Measurements from ENCODE around the gene SLC66A2.

DNA sequence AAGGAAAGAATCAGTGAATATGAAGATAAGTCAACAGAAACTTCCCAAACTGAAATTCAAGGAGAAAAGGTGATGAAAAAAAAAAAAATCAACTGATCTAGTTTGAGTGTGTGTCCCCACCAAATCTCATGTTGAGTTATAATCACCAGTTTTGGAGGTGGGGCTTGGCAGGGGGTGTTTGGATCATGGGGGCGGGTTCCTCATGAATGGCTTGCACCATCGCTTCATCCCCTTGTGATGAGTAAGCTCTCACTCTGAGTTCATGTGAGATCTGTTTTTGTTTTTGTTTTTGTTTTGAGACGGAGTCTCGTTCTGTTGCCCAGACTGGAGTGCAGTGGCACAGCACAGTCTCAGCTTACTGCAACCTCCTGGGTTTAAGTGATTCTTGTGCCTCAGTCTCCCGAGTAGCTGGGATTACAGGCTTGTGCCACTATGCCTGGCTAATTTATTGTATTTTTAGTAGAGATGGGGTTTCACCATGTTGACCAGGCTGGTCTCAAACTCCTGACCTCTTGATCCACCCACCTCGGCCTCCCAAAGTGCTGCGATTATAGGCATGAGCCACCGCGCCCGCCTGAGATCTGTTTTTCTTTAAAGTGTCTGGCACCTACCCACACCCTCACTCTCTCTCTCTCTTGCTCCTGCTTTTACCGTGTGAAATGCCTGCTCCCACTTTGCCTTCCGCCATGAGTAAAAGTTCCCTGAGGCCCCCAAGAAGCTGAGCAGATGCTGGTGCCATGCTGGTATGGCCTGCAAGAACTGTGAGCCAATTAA, 4.0 kb upstream of the SLC66A2 start:
- TF ChIP-seq GLIS3 (CRISPR knock-in tag; IDR thresholded peaks at IDR 0.05) (no peak), SNAI2 (CRISPR knock-in tag; IDR thresholded peaks at IDR 0.05) (no peak), ZNF70 (CRISPR knock-in tag; IDR thresholded peaks at IDR 0.05) (no peak), RARB (CRISPR knock-in tag; IDR thresholded peaks at IDR 0.05) (no peak), ZNF8 (CRISPR knock-in tag; IDR thresholded peaks at IDR 0.05) (no peak), TCF4 (CRISPR knock-in tag; IDR thresholded peaks at IDR 0.05; ENCODE audit: borderline replicate concordance) (no peak), PPARA (CRISPR knock-in tag; IDR thresholded peaks at IDR 0.05; ENCODE audit: borderline replicate concordance) (no peak), TOX (CRISPR knock-in tag; IDR thresholded peaks at IDR 0.05; ENCODE audit: borderline replicate concordance) (no peak), CSDC2 (CRISPR knock-in tag; IDR thresholded peaks at IDR 0.05) (no peak)
- TF ChIP-seq, protein P1, sequence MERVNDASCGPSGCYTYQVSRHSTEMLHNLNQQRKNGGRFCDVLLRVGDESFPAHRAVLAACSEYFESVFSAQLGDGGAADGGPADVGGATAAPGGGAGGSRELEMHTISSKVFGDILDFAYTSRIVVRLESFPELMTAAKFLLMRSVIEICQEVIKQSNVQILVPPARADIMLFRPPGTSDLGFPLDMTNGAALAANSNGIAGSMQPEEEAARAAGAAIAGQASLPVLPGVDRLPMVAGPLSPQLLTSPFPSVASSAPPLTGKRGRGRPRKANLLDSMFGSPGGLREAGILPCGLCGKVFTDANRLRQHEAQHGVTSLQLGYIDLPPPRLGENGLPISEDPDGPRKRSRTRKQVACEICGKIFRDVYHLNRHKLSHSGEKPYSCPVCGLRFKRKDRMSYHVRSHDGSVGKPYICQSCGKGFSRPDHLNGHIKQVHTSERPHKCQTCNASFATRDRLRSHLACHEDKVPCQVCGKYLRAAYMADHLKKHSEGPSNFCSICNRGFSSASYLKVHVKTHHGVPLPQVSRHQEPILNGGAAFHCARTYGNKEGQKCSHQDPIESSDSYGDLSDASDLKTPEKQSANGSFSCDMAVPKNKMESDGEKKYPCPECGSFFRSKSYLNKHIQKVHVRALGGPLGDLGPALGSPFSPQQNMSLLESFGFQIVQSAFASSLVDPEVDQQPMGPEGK (CRISPR knock-in tag; IDR thresholded peaks at IDR 0.05; ENCODE audit: borderline replicate concordance) = no peak
- TF ChIP-seq, protein P2, sequence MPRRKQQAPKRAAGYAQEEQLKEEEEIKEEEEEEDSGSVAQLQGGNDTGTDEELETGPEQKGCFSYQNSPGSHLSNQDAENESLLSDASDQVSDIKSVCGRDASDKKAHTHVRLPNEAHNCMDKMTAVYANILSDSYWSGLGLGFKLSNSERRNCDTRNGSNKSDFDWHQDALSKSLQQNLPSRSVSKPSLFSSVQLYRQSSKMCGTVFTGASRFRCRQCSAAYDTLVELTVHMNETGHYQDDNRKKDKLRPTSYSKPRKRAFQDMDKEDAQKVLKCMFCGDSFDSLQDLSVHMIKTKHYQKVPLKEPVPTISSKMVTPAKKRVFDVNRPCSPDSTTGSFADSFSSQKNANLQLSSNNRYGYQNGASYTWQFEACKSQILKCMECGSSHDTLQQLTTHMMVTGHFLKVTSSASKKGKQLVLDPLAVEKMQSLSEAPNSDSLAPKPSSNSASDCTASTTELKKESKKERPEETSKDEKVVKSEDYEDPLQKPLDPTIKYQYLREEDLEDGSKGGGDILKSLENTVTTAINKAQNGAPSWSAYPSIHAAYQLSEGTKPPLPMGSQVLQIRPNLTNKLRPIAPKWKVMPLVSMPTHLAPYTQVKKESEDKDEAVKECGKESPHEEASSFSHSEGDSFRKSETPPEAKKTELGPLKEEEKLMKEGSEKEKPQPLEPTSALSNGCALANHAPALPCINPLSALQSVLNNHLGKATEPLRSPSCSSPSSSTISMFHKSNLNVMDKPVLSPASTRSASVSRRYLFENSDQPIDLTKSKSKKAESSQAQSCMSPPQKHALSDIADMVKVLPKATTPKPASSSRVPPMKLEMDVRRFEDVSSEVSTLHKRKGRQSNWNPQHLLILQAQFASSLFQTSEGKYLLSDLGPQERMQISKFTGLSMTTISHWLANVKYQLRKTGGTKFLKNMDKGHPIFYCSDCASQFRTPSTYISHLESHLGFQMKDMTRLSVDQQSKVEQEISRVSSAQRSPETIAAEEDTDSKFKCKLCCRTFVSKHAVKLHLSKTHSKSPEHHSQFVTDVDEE (CRISPR knock-in tag; IDR thresholded peaks at IDR 0.05) = no peak

Data from SK-N-SH treated with all-trans-retinoic acid at 6 μM for 48 hours (cell line).